ENCODE data around the gene KLRK1.
"Not testable (repeated sequence)": the region's sequence is repeated elsewhere in the genome, so short reads cannot be mapped to it uniquely, and the experiment has no call there.

Gene KLRK1

GRCh38 chr12:10369557-10370415 lies 20.1 kb downstream of the KLRK1 start:
- H3K4me3 ChIP-seq (ENCODE audit: low read length), result no peak overlapping the region
- no peaks in the 10 kb centered on the region for H4K20me1 ChIP-seq (ENCODE audit: insufficient read depth, low read length)
- no peaks in the 10 kb centered on the region for H3K9me3 ChIP-seq (replicated peaks; ENCODE audit: insufficient read depth, low read length)
- H2AFZ ChIP-seq (ENCODE audit: low read length), result no peak overlapping the region
- H3K4me2 ChIP-seq (ENCODE audit: low read depth, low read length), result no peak overlapping the region
- no peaks in the 10 kb centered on the region for H3K79me2 ChIP-seq (ENCODE audit: low read length)
- no peaks in the 10 kb centered on the region for H3F3A ChIP-seq (ENCODE audit: insufficient read depth, low read length)
- TF ChIP-seq EZH2phosphoT487 (IDR thresholded peaks at IDR 0.05; ENCODE audit: low read length) (no peak), CTCF (IDR thresholded peaks at IDR 0.05; ENCODE audit: low read length) (no peak), EZH2 (optimal IDR thresholded peaks at IDR 0.05; ENCODE audit: low read depth, low read length) (no peak)
- H3K9ac ChIP-seq (ENCODE audit: low read length), result no peak overlapping the region
- H3K27ac ChIP-seq (ENCODE audit: low read length), result no peak overlapping the region
- no peaks in the 10 kb centered on the region for H3K36me3 ChIP-seq (replicated peaks; ENCODE audit: insufficient read depth, low read length)
- peaks cover 9% of the 10 kb centered on the region for H3K4me1 ChIP-seq (ENCODE audit: low read length)
- peaks cover 72% of the 10 kb centered on the region for H3K27me3 ChIP-seq (replicated peaks; ENCODE audit: insufficient read depth, low read length)
- no peak for DNase-seq
- H3K9me2 ChIP-seq (replicated peaks; ENCODE audit: insufficient read depth, low read length), result no peaks in the 10 kb centered on the region

- TF ChIP-seq EZH2 (optimal IDR thresholded peaks at IDR 0.05; ENCODE audit: low read depth, low read length), result no peak
- no peak for TF ChIP-seq EZH2phosphoT487 (IDR thresholded peaks at IDR 0.05; ENCODE audit: low read length)
- TF ChIP-seq CTCF (IDR thresholded peaks at IDR 0.05; ENCODE audit: low read length), result no peak
- peaks cover 9% of the 10 kb centered on the region; the same call in 1 of the 2 replicates for H3K4me1 ChIP-seq (ENCODE audit: low read length)
- H3K27me3 ChIP-seq (replicated peaks; ENCODE audit: insufficient read depth, low read length), result peaks cover 83% of the 10 kb centered on the region
- H3K4me2 ChIP-seq (ENCODE audit: low read depth, low read length), result no peak overlapping the region
- no peak overlapping the region for H3K4me3 ChIP-seq (ENCODE audit: low read length)
- no peaks in the 10 kb centered on the region for H3K9me2 ChIP-seq (replicated peaks; ENCODE audit: insufficient read depth, low read length)
- no peak overlapping the region for H2AFZ ChIP-seq (ENCODE audit: low read length)
- H3K79me2 ChIP-seq (ENCODE audit: low read length), result no peaks in the 10 kb centered on the region
- H4K20me1 ChIP-seq (ENCODE audit: insufficient read depth, low read length), result peaks cover 4% of the 10 kb centered on the region
- H3K27ac ChIP-seq (ENCODE audit: low read length), result no peak overlapping the region
- no peak overlapping the region for H3K9ac ChIP-seq (ENCODE audit: low read length)
- DNase-seq, result no peak
- no peaks in the 10 kb centered on the region for H3F3A ChIP-seq (ENCODE audit: insufficient read depth, low read length)
- H3K9me3 ChIP-seq (replicated peaks; ENCODE audit: insufficient read depth, low read length), result no peaks in the 10 kb centered on the region
- H3K36me3 ChIP-seq (replicated peaks; ENCODE audit: insufficient read depth, low read length), result no peaks in the 10 kb centered on the region
These were observed 21.4 kb downstream of the KLRK1 start for GRCh38 chr12:10368206-10369171.

GRCh38 chr12:10367714-10368113 lies 22.1 kb downstream of the KLRK1 start:
- H4K20me1 ChIP-seq (ENCODE audit: insufficient read depth, low read length); H3K79me2 ChIP-seq (ENCODE audit: low read length); H3F3A ChIP-seq (ENCODE audit: insufficient read depth, low read length); H3K9ac ChIP-seq (ENCODE audit: low read length); H3K9me2 ChIP-seq (replicated peaks; ENCODE audit: insufficient read depth, low read length); H3K9me3 ChIP-seq (replicated peaks; ENCODE audit: insufficient read depth, low read length); H3K4me3 ChIP-seq (ENCODE audit: low read length); DNase-seq; H2AFZ ChIP-seq (ENCODE audit: low read length); H3K36me3 ChIP-seq (replicated peaks; ENCODE audit: insufficient read depth, low read length); H3K4me2 ChIP-seq (ENCODE audit: low read depth, low read length); H3K27ac ChIP-seq (ENCODE audit: low read length); H3K4me1 ChIP-seq (ENCODE audit: low read length): not testable (repeated sequence)
- H3K27me3 ChIP-seq (replicated peaks; ENCODE audit: insufficient read depth, low read length), result peaks cover 85% of the 10 kb centered on the region

All from MM.1S (cell line).